Loucy (cell line): ENCODE data around the gene MUC13.

ENCODE experiments used
- H2AFZ ChIP-seq: fragments of 200-600 bp; sonication (generic); 2 replicates; pipeline ENCODE4 v1.6.0; 2016; ENCODE audit warnings: antibody characterized with exemption, mild to moderate bottlenecking, low read length, moderate library complexity
- H3F3A ChIP-seq: fragments of 200-600 bp; 2 replicates; pipeline ENCODE4 v1.6.0; 2016; ENCODE audit warnings: antibody characterized with exemption, low read depth, mild to moderate bottlenecking
- H3K27me3 ChIP-seq: fragments of 200-600 bp; sonication (generic); 2 replicates; pipeline ENCODE4 v1.6.1; 2014; ENCODE audit warnings: low read length, mild to moderate bottlenecking; ENCODE audit not compliant: insufficient read depth, poor library complexity, severe bottlenecking
- H3K36me3 ChIP-seq: fragments of 200-600 bp; sonication (generic); 2 replicates; pipeline ENCODE4 v1.6.1; 2016; ENCODE audit warnings: low read length; ENCODE audit not compliant: insufficient read depth
- H3K4me1 ChIP-seq: fragments of 200-600 bp; sonication (generic); 2 replicates; pipeline ENCODE4 v1.5.1; 2014; ENCODE audit warnings: low read length, mild to moderate bottlenecking; ENCODE audit not compliant: insufficient read depth, poor library complexity, severe bottlenecking
- H3K4me2 ChIP-seq: fragments of 200-600 bp; sonication (generic); 2 replicates; pipeline ENCODE4 v1.6.0; 2014; ENCODE audit warnings: antibody characterized with exemption, low read length, low read depth, mild to moderate bottlenecking; ENCODE audit not compliant: poor library complexity, severe bottlenecking
- H3K4me3 ChIP-seq: fragments of 200-600 bp; sonication (generic); 2 replicates; pipeline ENCODE4 v1.5.1; 2014; ENCODE audit warnings: low read length, mild to moderate bottlenecking, mixed read lengths; ENCODE audit not compliant: poor library complexity, severe bottlenecking
- H3K79me2 ChIP-seq: fragments of 200-600 bp; sonication (generic); 2 replicates; pipeline ENCODE4 v1.6.1; 2014; ENCODE audit warnings: low read length; ENCODE audit not compliant: insufficient read depth
- H3K9ac ChIP-seq: fragments of 200-600 bp; sonication (generic); 2 replicates; pipeline ENCODE4 v1.6.0; 2014; ENCODE audit warnings: mild to moderate bottlenecking, low read depth, low read length, moderate library complexity; ENCODE audit not compliant: poor library complexity, severe bottlenecking
- H3K9me2 ChIP-seq: fragments of 200-600 bp; sonication (generic); replicated peaks from 2 replicates; pipeline ENCODE4 v1.6.1; 2016; ENCODE audit warnings: low read depth, low read length, mixed read lengths
- H3K9me3 ChIP-seq: fragments of 200-600 bp; sonication (generic); 2 replicates; pipeline ENCODE4 v1.6.1; 2014; ENCODE audit warnings: mild to moderate bottlenecking, antibody characterized with exemption, low read length, low read depth; ENCODE audit not compliant: insufficient read depth
- H4K20me1 ChIP-seq: fragments of 200-600 bp; sonication (generic); 2 replicates; pipeline ENCODE4 v1.6.0; 2014; ENCODE audit warnings: antibody characterized with exemption, low read length, mild to moderate bottlenecking; ENCODE audit not compliant: insufficient read depth, poor library complexity, severe bottlenecking
- CTCF ChIP-seq: fragments of 200-600 bp; sonication (generic); conservative IDR thresholded peaks from 2 replicates; pipeline ENCODE4 v1.5.1; 2014; ENCODE audit warnings: mild to moderate bottlenecking, antibody characterized with exemption, low read length
- EZH2phosphoT487 ChIP-seq: fragments of 200-600 bp; IDR thresholded peaks from 2 replicates; pipeline ENCODE4 v1.6.1; 2018; ENCODE audit warnings: antibody characterized with exemption, mild to moderate bottlenecking, moderate library complexity, borderline replicate concordance

MUC13 gene

GRCh38 chr3:124926426-124927101 lies 8.0 kb downstream of the MUC13 start:
- Histone ChIP-seq H3F3A (no peaks in the 10 kb centered on the region), H2AFZ (no peak overlapping the region), H3K27me3 (no peaks in the 10 kb centered on the region), H3K4me1 (no peaks in the 10 kb centered on the region), H3K36me3 (no peaks in the 10 kb centered on the region), H3K9me2 (no peaks in the 10 kb centered on the region), H3K4me3 (no peak overlapping the region), H4K20me1 (no peaks in the 10 kb centered on the region), H3K9ac (no peak overlapping the region), H3K4me2 (no peak overlapping the region), H3K9me3 (no peaks in the 10 kb centered on the region), H3K79me2 (no peaks in the 10 kb centered on the region)
- TF ChIP-seq EZH2phosphoT487, result no peak
- no peak for TF ChIP-seq CTCF

GRCh38 chr3:124924741-124925140 lies 9.8 kb downstream of the MUC13 start:
- H3K9ac ChIP-seq, result no peak overlapping the region
- no peaks in the 10 kb centered on the region for H3K4me1 ChIP-seq
- H3K4me3 ChIP-seq, result no peak overlapping the region
- H3K27me3 ChIP-seq, result no peaks in the 10 kb centered on the region
- no peaks in the 10 kb centered on the region for H3F3A ChIP-seq
- no peaks in the 10 kb centered on the region for H3K36me3 ChIP-seq
- no peak overlapping the region for H3K4me2 ChIP-seq
- no peaks in the 10 kb centered on the region for H3K9me3 ChIP-seq
- H2AFZ ChIP-seq, result no peak overlapping the region
- H3K9me2 ChIP-seq, result no peaks in the 10 kb centered on the region
- TF ChIP-seq CTCF, result no peak
- no peak for TF ChIP-seq EZH2phosphoT487
- H4K20me1 ChIP-seq, result no peaks in the 10 kb centered on the region
- no peaks in the 10 kb centered on the region for H3K79me2 ChIP-seq

DNA sequence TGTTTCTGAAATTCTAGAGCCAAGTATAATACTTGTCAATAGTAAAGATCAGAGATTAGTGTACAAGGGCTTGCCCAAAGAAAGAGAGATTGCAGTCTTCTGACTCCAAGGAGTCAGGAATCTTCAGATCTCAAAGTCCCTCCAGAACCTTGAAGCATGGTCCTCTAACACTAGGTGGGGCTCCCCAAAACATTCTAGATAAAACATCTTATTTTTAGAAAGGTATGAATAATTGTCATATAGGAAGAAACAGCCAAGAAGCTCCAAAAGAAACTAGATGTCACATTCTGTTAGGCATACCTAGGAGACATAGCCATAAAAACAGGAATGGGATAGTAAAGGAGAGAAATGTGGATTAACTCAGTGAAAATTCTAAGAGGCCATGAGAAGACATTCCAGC lies 10.7 kb downstream of the MUC13 start:
- no peaks in the 10 kb centered on the region for H3K27me3 ChIP-seq
- TF ChIP-seq CTCF (peak; percentile 38), EZH2phosphoT487 (no peak)
- no peaks in the 10 kb centered on the region for H3K36me3 ChIP-seq
- no peaks in the 10 kb centered on the region for H4K20me1 ChIP-seq
- H2AFZ ChIP-seq, result no peak overlapping the region
- no peaks in the 10 kb centered on the region for H3F3A ChIP-seq
- no peaks in the 10 kb centered on the region for H3K9me2 ChIP-seq
- H3K79me2 ChIP-seq, result no peaks in the 10 kb centered on the region
- no peaks in the 10 kb centered on the region for H3K4me1 ChIP-seq
- no peak overlapping the region for H3K9ac ChIP-seq
- H3K4me2 ChIP-seq, result no peak overlapping the region
- H3K9me3 ChIP-seq, result no peaks in the 10 kb centered on the region
- no peak overlapping the region for H3K4me3 ChIP-seq
